GM10847 (cell line): ENCODE results near the gene MYADML2.

Source experiments
- POLR2A ChIP-seq: IDR thresholded peaks from 2 replicates; pipeline ENCODE4 v1.6.1; 2011; ENCODE audit not compliant: insufficient read length; ENCODE audit errors: extremely low read depth

MYADML2 gene

DNA sequence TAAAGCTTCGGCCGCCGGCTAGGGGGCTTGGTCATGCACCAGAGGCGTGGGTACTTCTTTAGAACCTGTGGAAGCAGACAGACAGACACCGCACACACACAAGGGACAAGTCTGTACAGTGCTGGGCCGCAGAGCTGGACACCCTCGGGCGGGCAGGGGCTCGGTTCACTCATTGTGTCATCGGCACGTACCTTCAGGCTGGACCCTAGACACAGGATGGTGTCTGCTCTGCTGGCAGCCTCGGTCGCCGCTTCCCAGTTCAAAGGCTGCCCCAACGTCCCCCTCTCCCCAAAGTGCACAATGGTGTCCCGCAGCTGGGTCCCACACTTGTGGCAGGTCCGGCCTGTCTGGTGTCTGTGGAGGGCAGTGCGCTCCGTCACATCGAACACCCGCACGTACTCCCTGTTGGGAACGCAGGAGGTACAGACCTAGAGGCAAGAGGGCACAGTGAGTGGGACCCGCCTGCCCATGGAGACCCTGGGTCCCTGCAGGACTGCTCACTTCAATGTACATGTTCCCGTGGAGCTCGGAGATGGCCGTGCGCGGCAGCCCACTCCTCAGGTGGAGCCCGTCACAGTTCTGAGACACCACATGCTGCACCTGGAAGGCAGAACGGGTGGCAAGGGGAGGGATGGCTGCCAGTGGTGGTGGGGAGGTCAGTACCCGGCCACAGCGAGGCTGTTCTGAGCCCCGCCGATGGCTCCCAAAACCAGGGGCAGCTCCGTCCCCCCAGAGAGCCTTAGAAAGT is 32.8 kb downstream of the MYADML2 start:
- TF ChIP-seq POLR2A = no peak

DNA sequence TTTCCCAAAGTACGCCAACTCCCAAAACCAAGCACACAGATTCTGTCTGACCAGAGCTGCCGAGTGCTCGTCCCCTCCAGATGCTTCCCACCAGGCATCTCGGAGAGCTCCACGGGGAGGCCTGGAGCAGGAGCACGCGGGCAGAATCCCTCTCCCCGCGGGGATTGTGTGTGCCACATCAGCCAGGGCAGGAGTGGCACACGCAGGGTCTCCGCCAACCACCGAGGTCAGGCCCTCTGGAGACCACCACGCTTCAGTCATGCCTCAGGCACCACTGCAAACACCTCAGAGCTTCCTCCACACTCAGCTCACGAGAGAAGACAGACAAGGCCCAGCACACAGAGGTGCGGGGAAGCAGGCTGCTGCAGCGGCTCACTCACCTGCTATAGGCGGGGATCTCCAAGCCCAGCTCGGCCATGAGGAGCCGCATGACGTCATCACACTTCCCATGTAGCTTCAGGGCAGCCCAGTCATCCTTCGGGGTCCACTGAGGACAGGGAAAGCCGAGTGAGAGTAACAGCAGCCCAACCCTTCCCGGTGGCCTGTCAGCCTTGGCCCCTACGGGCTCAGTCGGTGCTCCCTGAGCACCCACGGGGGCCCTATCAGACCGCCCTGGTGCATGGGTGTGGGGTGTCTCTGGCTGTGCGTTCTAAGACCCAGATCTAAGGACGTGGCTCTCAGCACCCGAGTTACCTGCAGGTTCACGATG is 33.5 kb downstream of the MYADML2 start:
- no peak for TF ChIP-seq POLR2A

DNA sequence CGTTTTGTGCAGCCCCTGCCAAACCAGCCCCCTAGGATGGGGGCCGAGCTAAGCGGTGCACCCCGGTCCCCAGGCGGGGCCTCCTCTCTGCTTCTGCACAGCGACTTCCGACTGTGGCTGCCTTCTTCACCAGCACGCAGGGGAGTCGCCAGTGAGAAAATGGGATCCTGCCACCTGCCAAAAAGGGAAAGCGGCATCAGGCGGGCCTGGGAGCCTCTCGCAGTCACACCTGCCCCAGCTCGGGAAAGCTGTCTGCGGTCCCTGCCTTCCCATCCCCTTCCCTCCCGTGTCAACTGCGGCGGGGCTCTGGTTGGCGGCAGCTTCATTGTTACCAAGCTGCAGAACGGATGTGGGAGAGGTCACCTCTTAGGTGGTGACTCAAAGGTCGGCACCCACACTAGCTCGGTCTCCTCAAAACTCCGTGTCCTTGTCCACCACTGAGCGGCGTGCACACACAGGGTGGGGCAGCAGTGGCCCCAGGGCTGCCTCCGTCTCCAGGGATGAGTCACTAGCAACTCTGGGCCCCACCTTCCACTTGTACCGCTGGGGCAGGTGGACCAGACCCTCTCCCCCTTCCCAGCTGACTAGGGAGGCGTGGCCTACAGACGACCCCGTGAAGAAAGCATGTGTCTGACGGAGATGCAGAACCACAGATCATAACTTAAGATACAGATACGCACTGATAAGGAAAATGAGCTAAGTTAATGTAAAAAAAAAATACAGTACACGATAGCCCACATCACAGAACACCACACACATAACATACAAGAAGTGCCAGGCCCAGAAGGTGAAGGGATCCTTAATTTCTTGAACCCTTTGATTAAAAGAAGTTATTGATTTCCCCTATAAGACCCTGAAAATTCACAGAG is 34.4 kb downstream of the MYADML2 start:
- no peak for TF ChIP-seq POLR2A

DNA sequence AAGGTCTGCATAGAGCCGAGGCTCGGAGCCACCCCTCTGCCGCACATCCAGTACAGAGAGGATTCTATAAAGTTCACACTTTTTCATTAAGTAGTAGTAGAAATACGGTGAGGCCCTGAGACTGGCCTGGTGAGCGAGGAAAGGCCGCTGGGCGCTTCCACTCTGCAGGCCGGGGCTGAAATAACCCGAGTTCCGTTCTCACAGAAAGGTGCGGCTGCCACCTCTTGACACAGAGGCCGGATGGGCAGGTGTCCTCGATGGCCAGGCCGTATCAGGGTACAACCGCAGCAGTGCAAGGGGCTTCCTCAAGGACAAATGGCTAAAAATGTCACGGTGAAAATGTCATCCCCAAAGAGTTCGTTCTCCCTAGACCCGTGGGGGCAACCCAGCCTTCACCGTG is 35.1 kb downstream of the MYADML2 start:
- TF ChIP-seq POLR2A = no peak

DNA sequence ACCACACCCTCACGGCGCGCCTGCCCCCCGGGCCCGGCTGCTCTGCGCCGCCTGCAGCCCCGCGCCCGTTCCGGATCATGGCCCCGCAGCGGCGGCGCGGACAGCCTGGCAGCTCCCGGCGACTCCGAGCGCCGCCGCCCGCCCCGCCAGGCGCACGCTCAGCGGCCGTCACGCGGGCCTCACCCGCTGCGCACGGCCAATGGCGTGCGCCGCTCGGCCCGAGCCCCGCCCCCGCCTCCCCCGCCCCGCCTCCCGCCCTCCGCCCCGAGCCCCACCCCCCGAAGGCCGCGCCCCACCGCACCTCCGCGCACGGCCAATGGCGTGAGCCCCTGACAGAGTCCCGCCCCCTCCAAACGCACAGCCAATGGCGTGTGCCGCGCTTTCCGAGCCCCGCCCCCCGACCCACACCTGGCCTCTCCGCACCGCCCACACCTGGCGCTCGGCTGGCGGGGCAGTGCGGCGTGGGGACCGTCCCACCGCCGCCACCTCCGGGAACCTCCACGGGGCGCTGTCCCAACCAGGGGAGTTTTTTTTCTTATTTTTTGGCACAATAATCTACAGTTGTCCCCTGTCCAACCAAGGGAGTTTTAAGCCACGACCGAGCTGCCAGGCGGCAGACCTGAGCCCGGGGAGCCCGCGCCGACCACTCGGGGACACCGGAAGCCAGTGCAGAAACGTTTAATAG is 35.6 kb downstream of the MYADML2 start, which contains the start of gene PCYT2:
PCYT2 (minus strand) TSS at position 123 of the 685 bp plus-strand sequence; CDS start at position 79, 44 bp downstream.
- peak; percentile 54 for TF ChIP-seq POLR2A

DNA sequence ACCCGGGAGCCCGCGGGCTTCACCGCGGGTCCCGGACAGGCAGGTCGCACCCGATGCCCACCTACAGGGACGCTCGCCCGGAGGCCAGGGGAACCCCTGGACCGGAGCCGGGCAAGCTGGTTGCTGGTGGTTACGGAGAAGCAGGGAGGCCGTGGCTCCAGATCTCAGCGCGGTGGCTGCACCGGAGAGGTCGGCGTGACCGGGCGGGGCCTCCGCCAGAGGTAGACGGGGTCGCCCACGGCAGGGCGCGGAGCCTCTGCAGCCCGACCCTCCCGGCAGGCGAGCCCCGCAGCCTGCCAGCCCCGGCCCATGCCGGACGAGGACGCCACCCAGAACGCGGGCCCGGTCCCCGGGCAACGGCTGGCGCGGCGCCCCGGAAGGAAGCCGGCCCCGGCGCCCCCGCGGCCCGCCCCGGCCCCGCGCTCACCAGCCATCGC is 36.2 kb downstream of the MYADML2 start:
- no peak for TF ChIP-seq POLR2A

DNA sequence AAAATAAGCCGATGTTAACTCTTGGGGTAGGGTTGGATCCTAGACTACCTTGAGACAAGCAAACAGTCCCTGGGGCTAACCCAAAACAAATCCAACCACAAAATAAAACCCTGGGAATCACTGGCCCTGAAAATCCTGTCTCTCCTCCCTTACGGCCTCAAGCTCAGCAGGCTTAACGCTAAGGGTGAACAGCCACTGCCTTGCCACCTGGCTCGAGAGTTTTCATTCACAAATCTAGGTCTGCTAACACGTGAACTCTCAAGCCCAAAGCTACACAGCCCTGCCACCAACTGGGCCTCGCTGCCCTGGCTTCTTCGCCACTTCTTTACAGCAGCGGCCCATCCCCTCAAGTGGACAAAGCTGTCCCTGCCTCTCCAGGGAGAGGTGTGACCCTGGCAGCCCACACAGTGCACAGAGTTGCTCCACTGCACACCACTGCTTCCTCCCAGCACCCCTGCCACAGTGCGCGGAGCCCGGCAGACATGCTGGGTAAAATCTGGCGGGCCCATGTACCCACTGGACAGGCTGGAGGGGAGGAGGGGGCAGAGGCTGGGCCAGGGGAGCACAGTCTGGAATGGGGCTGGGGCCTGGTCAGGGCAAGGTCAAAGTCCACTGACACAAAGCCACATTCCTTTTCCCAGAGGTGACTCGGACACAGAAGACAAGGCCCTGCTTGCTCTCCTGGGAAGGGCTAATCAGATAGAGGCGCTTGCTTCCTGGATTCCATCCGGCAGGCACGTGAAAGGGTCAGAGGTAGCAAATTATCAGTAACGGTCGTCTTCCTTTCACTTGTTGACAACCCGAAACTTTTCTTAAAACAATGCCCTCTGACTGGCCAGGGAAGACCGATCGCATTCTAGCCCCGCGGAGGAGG is 36.8 kb downstream of the MYADML2 start:
- no peak for TF ChIP-seq POLR2A

DNA sequence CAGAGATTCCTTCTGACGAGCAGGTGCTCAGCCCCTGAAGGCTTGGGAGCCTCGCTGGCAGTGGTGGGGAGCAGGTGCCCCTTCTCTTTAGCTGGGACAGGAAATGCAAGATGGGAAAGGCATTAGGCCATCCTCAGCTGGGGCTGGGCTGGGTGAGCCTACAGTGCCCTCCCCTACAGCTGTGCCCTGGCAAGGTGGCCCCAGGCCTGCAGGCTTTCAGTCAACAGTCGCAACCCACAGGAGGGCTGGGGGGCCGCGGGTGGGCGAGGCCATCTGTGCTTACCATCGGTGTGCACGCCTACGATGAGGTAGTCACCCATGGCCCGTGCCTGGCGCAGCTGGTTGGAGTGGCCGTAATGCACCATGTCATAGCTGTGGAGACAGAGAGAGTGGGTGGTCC is 37.8 kb downstream of the MYADML2 start:
- TF ChIP-seq POLR2A = no peak

DNA sequence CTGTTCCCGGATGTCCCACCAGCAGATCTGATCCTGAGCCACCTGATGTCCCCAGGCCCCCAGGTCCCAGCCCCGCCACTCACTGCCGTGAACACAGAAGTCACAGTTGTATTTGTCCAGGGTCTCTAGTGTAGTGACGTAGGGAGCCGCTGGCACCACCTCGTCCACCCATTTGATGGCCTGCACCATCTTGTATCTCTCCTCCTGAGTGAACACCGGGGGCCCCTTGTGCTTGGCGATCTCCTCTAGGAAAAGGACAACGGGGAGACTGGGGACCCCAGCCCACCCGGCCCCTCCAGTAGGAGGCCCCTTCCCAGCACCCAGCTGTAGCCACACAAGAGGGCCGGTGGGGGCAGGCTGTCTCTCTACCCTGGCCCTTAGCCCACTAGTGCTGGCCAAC is 38.2 kb downstream of the MYADML2 start:
- no peak for TF ChIP-seq POLR2A

DNA sequence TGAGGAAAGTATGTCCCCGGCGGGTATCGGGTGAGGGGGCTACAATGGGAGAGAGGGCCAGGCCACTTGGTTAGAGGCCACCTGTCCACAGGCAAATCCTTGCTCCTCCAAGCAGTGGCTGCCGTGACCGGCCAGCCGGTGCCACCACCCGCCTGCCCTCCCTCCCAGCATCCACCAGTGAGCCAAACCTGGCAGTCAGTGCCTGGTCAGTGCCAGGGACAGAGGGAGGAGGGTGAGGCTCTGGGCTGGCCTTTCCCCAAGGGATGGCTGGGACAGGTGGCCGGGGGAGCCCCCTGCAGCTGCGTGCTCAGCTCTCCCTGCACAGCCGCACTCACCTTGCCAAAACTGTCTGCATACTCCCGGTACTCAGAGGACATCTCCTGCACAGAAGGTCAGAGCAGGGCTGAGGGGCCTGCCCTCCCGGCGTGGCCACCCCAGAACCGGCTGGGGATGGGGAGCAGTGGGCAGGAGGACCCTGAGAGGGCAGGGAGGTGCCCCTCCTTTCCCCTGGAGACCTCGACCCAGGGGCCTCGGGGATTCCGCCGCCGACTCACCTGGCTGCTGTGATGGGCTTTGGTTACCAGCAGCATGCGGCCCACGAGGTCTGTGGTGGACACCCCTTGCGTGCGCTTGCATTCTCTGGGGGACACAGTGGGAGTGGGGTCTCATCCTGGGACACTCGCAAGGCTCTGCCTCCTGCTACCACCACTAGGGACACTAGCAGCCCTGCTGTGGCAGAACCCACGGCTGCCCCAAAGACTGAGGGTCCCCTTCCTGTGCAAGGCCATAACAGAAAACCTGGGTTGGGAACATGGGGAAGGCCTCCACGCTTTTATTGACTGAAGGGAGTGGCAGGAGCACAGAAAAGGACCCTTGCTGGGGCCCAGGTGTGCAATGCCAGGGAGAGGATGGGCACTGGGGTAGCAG is 39.6 kb downstream of the MYADML2 start:
- TF ChIP-seq POLR2A = no peak

DNA sequence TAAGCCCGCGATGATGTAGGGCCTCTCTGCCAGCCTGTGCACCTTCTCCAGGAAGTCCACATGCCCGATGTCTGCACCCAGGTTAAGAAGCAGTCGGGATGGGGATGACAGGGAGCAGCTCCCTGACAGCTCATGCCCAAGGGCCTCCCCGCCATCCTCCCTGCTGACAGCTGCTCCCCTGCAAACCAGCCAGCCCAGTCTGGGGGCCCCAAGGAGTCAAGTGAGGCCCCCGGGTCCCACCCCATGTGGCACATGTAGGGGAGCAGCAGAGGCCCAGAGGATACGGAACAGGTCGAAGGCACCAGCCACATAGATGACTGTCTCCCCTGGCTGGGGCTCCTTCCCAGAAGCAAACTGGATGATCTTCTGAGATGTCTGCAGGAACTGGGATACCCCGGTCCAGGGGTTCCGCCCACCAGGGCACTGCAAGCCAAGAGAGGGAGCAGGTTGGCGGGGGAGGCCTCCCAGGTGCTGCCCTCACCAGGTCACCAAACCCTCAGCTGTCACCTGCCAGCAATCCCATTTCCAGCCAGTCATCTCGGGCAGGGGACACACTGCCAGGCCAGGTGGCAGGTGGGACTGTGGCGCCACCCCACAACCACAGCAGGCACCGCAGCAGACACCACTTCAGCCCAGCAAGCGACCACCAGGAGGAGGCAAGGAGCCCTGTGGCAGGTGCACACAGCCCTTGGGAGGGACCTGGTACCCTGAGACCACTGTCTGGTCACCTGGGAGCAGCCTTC is 40.4 kb downstream of the MYADML2 start:
- TF ChIP-seq POLR2A = no peak

DNA sequence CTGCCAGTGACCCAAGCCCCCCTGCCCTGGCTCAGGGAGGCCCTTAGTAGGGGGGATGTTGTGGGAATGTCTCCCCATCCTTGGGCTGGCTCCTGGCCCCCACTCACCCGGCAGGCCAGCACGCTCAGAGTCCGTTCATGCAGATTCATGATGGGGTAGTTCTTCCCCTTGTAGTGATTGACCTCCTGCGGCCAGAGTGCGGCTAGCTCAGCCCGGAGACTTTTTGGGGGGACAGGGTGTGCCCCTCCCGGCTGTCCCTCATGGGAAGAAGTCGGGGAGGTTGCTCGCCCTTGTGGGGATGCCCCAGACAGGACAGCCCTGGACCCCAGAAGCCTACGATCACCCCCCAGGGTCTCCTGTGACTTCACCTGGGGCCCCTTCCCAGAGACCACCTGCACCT is 41.0 kb downstream of the MYADML2 start:
- TF ChIP-seq POLR2A = no peak
